OCI-LY1 (cell line): Measurements from ENCODE around the gene CFAP73.
A peak's percentile ranks its signal among the peaks of the same experiment; 100 is the strongest.

ENCODE experiments used
- H2AFZ ChIP-seq: fragments of 200-600 bp; sonication (generic), shearing (Covaris generic); 2 replicates; pipeline ENCODE4 v1.6.0; 2014; ENCODE audit warnings: antibody characterized with exemption, mild to moderate bottlenecking, low read length
- H3F3A ChIP-seq: fragments of 200-600 bp; sonication (generic), shearing (Covaris generic); 2 replicates; pipeline ENCODE4 v1.6.0; 2014; ENCODE audit warnings: mild to moderate bottlenecking, antibody characterized with exemption, low read length, moderate library complexity; ENCODE audit not compliant: insufficient read depth
- H3K27ac ChIP-seq: fragments of 200-600 bp; sonication (generic); 2 replicates; pipeline ENCODE4 v1.5.1; 2014; ENCODE audit warnings: low read length, mixed run types, mild to moderate bottlenecking, low read depth; ENCODE audit not compliant: poor library complexity, severe bottlenecking
- H3K27me3 ChIP-seq: fragments of 200-600 bp; sonication (generic); 2 replicates; pipeline ENCODE4 v1.6.0; 2014; ENCODE audit warnings: antibody characterized with exemption, mild to moderate bottlenecking, low read length, moderate library complexity; ENCODE audit not compliant: insufficient read depth
- H3K36me3 ChIP-seq: fragments of 200-600 bp; sonication (generic); 2 replicates; pipeline ENCODE4 v1.6.1; 2014; ENCODE audit warnings: mild to moderate bottlenecking, antibody characterized with exemption, low read length, moderate library complexity, mixed read lengths; ENCODE audit not compliant: insufficient read depth
- H3K4me1 ChIP-seq: fragments of 200-600 bp; sonication (generic); 2 replicates; pipeline ENCODE4 v1.5.1; 2014; ENCODE audit warnings: mild to moderate bottlenecking, low read length, moderate library complexity; ENCODE audit not compliant: insufficient read depth, severe bottlenecking
- H3K4me2 ChIP-seq: fragments of 200-600 bp; sonication (generic), shearing (Covaris generic); 2 replicates; pipeline ENCODE4 v1.6.1; 2014; ENCODE audit warnings: low read length
- H3K4me3 ChIP-seq: fragments of 200-600 bp; sonication (generic); 2 replicates; pipeline ENCODE4 v1.5.1; 2014; ENCODE audit warnings: low read length, low read depth, mild to moderate bottlenecking, mixed read lengths; ENCODE audit not compliant: poor library complexity, severe bottlenecking
- H3K79me2 ChIP-seq: fragments of 200-600 bp; shearing (Covaris generic); 2 replicates; pipeline ENCODE4 v1.6.1; 2016; ENCODE audit warnings: mixed run types, low read length, mixed read lengths; ENCODE audit not compliant: insufficient read depth
- H3K9ac ChIP-seq: fragments of 200-600 bp; sonication (generic), shearing (Covaris generic); 2 replicates; pipeline ENCODE4 v1.6.1; 2014; ENCODE audit warnings: mild to moderate bottlenecking, low read length, mixed read lengths
- H3K9me2 ChIP-seq: fragments of 200-600 bp; sonication (generic), shearing (Covaris generic); 2 replicates; pipeline ENCODE4 v1.6.1; 2014; ENCODE audit warnings: low read depth, mild to moderate bottlenecking, low read length, mixed read lengths
- H3K9me3 ChIP-seq: fragments of 200-600 bp; shearing (Covaris generic); 2 replicates; pipeline ENCODE4 v1.6.1; 2014; ENCODE audit warnings: low read length, mixed read lengths
- H4K20me1 ChIP-seq: fragments of 200-600 bp; sonication (generic), shearing (Covaris generic); 2 replicates; pipeline ENCODE4 v1.6.0; 2016; ENCODE audit warnings: mild to moderate bottlenecking, low read length; ENCODE audit not compliant: insufficient read depth
- EZH2 ChIP-seq: fragments of 200-600 bp; sonication (generic), shearing (Covaris generic); IDR thresholded peaks from 2 replicates; pipeline ENCODE4 v1.8.0; 2017; ENCODE audit warnings: borderline replicate concordance, mixed run types, mild to moderate bottlenecking, antibody characterized with exemption, low read length, moderate library complexity, mixed read lengths
- TF ChIP-seq, protein P1 (sequence below): fragments of 200-600 bp; sonication (generic), shearing (Covaris generic); IDR thresholded peaks from 2 replicates; pipeline ENCODE4 v1.5.1; 2017; ENCODE audit warnings: mild to moderate bottlenecking, antibody characterized with exemption, low read length, moderate library complexity, mixed read lengths

CFAP73 gene

GRCh38 chr12:113196990-113197389, 47.5 kb downstream of the CFAP73 start:
- Histone ChIP-seq H3K79me2 (no peaks in the 10 kb centered on the region), H3K27ac (peak overlapping the region; percentile 94), H3K9me3 (no peaks in the 10 kb centered on the region), H3K36me3 (peaks cover 21% of the 10 kb centered on the region), H3K4me2 (no peak overlapping the region), H4K20me1 (no peaks in the 10 kb centered on the region), H3K4me1 (peaks cover 64% of the 10 kb centered on the region), H2AFZ (no peak overlapping the region), H3K4me3 (no peak overlapping the region), H3K9ac (peak overlapping the region; percentile 39; the same call in 1 of the 2 replicates), H3K27me3 (no peaks in the 10 kb centered on the region), H3F3A (0 out of 2 replicates have a peak, but pooled peaks cover 10% of the 10 kb centered on the region), H3K9me2 (no peaks in the 10 kb centered on the region)
- TF ChIP-seq, protein P1, sequence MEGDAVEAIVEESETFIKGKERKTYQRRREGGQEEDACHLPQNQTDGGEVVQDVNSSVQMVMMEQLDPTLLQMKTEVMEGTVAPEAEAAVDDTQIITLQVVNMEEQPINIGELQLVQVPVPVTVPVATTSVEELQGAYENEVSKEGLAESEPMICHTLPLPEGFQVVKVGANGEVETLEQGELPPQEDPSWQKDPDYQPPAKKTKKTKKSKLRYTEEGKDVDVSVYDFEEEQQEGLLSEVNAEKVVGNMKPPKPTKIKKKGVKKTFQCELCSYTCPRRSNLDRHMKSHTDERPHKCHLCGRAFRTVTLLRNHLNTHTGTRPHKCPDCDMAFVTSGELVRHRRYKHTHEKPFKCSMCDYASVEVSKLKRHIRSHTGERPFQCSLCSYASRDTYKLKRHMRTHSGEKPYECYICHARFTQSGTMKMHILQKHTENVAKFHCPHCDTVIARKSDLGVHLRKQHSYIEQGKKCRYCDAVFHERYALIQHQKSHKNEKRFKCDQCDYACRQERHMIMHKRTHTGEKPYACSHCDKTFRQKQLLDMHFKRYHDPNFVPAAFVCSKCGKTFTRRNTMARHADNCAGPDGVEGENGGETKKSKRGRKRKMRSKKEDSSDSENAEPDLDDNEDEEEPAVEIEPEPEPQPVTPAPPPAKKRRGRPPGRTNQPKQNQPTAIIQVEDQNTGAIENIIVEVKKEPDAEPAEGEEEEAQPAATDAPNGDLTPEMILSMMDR: peak; percentile 75
- no peak for TF ChIP-seq EZH2

GRCh38 chr12:113197518-113198077, 48.1 kb downstream of the CFAP73 start:
- no peaks in the 10 kb centered on the region for H4K20me1 ChIP-seq
- peak overlapping the region; percentile 94 for H3K27ac ChIP-seq
- 0 out of 2 replicates have a peak, but pooled peaks cover 10% of the 10 kb centered on the region for H3F3A ChIP-seq
- no peak overlapping the region; the same call in 1 of the 2 replicates for H3K9ac ChIP-seq
- no peaks in the 10 kb centered on the region for H3K79me2 ChIP-seq
- no peaks in the 10 kb centered on the region for H3K27me3 ChIP-seq
- no peaks in the 10 kb centered on the region for H3K9me2 ChIP-seq
- no peak for TF ChIP-seq EZH2
- TF ChIP-seq, protein P1: no peak
- no peak overlapping the region for H3K4me2 ChIP-seq
- H3K36me3 ChIP-seq: peaks cover 18% of the 10 kb centered on the region
- H3K4me3 ChIP-seq: no peak overlapping the region
- no peaks in the 10 kb centered on the region for H3K9me3 ChIP-seq
- no peak overlapping the region for H2AFZ ChIP-seq
- peaks cover 68% of the 10 kb centered on the region for H3K4me1 ChIP-seq

DNA sequence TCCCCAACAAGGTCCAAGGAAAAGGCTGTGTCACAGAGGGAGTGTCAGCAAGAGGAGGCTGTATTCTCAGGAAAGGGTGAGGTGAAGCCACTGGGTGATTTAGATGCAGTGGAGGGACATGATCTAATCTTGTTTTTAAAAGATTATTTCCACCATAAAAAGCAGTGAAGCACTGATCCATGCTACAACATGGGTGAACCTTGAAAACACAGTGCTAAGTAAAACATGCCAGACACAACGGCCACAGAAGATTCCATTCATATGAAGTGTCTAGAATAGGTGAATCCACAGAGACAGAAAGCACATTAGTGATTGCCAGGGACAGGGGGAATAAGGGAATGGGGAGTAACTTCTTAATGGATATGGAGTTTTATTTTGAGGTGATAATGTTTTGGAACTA, 48.8 kb downstream of the CFAP73 start:
- no peak overlapping the region for H2AFZ ChIP-seq
- H3K79me2 ChIP-seq: no peaks in the 10 kb centered on the region
- peak overlapping the region; percentile 94 for H3K27ac ChIP-seq
- H3F3A ChIP-seq: 0 out of 2 replicates have a peak, but pooled peaks cover 10% of the 10 kb centered on the region
- no peak overlapping the region; the same call in 1 of the 2 replicates for H3K4me2 ChIP-seq
- H3K9me2 ChIP-seq: no peaks in the 10 kb centered on the region
- H3K27me3 ChIP-seq: no peaks in the 10 kb centered on the region
- H3K36me3 ChIP-seq: peaks cover 16% of the 10 kb centered on the region; the same call in 1 of the 2 replicates
- H3K9me3 ChIP-seq: no peaks in the 10 kb centered on the region
- H3K9ac ChIP-seq: peak overlapping the region; percentile 6; the same call in 1 of the 2 replicates
- no peak overlapping the region for H3K4me3 ChIP-seq
- H3K4me1 ChIP-seq: peaks cover 70% of the 10 kb centered on the region
- TF ChIP-seq, protein P1: no peak
- TF ChIP-seq EZH2: no peak
- no peaks in the 10 kb centered on the region for H4K20me1 ChIP-seq
